CD4-positive, alpha-beta T cell treated with Interleukin-10 for 1 hour (primary cell): ENCODE results near the gene BMP6.
"Not testable (repeated sequence)": the region's sequence is repeated elsewhere in the genome, so short reads cannot be mapped to it uniquely, and the experiment has no call there.

ENCODE experiments used
- DNase-seq: peaks from one replicate; pipeline ENCODE4 v3.0.0-alpha.2; 2020

The BMP6 gene

GRCh38 chr6:7798751-7799150, 72.9 kb downstream of the BMP6 start:
- no peak for DNase-seq

DNA sequence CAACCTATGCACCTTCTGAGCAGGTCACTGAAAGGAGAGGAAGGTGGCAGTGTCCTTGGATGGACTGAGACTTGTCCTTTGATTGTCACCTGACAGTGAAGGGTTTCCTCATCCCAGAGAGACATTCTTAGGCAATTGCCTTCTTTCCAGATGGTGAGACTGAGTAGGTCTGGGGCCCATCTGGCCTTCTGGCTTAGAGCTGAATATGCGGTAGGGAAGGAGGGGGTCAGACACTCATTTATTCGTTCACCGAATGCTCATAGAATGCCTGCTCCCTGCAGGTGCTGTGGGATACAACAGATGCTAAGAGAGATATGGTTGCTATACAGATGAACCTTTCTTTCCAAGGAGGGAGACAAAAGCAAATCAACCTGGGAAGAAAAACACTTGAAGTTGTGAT, 76.8 kb downstream of the BMP6 start:
- no peak for DNase-seq

DNA sequence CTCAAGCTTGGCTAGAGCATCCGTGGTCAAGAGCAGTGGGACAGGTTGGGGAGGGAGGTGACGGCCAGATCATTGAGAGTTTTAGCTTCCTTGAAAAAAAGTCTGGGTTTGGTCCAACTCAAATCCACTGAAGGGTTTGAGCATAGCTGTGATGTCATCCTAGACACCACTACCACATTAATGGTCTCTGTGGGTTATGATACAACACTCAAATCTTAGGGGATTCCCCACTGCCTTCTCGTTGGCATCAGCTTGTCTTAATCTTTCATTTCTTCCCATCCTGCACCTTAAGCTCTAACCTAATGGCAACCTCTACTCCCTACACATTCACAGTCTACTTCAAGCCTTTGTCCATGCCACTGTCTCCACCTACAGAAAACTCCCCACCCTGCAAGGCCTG, 77.3 kb downstream of the BMP6 start:
- no peak for DNase-seq

DNA sequence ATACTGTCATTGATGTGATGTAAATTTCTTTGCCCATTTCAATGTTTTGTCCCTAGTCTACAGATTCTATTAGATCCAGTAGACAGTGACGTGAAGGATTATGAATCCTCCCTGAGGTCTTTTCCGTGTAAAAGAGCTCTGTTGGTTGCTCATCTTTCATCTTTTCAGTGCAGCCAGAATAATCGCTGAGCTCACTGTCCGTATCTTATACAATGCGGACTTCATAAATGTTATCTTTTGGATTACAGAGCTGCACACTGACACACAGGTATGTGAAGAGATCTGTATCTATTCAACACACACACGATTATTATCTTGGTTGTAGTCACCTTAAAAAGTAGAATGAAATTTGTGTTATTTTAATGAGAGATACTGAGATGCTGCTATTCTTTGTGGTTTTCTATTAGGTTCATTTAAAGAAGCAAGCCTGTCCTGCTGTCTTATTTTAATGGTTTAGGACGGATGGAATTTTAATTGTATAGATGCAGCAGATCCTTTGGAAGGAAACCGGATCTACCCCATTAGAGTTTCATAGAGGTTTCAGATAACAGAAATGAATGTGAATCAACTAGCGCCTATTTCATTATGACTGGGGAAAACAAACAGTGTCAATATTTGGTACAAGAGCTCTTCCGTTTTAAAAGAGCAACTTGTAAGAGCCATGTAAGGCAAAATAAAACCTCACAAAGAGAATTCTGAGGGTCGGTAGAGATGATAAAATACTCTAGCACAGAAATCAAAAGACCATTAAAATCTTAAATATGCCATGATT, 79.4 kb downstream of the BMP6 start:
- DNase-seq: no peak

DNA sequence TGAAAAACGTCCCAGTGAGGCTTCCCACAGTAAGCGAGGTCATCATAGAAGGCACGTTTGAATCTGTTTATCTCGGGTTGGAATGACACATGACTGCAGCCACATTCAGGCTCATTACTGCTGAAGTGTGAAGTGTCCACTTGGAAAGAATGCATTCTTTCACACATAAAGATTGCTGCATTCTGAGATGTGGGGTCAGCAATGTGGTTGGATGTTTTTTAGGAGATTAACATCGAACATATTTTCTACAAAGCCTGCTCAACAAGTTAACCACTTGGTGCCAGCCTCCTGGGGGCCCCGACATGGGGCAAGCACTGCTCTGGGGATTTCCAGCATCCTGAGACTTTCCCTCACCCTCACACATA, 79.9 kb downstream of the BMP6 start:
- DNase-seq: no peak

GRCh38 chr6:7806711-7807110, 80.8 kb downstream of the BMP6 start:
- no peak for DNase-seq

DNA sequence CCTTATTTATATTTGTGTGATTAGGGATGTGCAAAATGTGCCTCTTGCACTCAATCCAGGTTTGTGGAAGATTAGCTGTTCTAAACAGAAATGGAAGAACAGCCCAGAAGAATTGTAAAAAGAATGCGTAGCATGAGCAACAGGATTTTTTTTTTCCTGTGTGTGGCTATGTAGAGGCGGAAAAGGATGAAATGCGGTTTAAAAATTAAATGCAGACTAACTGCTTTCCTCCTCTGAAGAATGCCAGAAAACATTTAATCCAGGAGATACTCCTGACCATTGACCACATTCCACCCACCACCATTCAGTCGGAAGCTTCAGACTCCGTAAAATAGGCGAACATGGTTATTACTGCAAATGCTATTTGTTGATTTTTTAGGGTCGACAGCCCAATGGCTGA, 83.4 kb downstream of the BMP6 start:
- no peak for DNase-seq

GRCh38 chr6:7811441-7811840, 85.5 kb downstream of the BMP6 start:
- no peak for DNase-seq

DNA sequence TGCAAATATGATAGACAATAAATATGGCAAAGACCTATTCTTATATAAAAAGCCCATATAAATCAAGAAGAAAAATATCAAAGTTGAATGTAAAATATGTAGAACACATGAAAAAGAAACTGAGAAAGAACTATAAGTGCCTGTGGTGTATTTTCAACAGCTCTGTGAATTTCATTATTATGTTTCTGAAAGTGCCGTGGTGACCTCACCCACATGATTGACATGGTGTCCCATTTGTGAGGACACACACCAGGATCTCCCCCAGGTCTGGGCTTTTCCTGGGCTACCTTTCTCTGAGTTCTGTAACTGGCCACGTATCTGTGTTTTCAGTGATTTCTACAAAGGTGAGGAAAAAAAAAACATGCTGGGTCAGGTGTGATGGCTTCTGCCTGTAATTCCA, 86.7 kb downstream of the BMP6 start:
- DNase-seq: no peak

DNA sequence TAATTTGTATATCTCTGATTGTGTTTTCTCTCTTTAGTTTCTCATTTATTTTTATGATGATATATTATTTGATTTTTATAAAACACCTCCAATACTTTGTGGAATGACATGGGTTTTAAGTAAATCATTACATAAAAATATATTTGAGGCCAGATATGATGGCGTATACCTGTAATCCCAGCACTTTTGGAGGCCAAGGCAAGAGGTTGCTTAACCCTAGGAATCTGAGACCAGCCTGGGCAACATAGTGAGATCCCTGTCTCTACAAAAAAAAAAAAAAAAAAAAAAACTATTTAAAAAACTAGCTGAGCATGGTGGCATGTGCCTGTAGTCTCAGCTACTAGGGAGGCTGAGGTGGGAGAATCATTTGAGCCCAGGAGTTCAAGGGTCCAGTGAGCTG, 87.3 kb downstream of the BMP6 start:
- no peak for DNase-seq

DNA sequence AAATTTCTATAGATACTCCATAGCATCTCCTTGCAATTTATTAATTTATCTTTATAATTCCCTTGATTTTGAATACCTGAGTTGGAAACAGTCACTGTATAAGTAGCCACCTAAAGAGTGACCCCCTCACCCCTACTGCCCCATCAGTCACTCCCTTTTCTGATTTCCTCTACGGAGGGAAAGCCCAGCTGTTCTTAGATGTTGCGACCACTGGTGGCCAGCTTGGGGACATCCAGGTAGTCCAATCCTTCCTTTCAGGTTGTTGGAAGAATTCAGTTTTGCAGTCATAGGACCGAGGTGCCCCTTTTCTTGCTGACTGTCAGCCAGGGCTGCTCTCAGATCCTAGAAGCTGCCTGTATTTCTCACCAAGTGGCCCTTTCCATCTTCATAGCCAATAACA, 87.8 kb downstream of the BMP6 start:
- DNase-seq: no peak

- no peak for DNase-seq
These were observed 89.8 kb downstream of the BMP6 start for GRCh38 chr6:7815716-7816115.

DNA sequence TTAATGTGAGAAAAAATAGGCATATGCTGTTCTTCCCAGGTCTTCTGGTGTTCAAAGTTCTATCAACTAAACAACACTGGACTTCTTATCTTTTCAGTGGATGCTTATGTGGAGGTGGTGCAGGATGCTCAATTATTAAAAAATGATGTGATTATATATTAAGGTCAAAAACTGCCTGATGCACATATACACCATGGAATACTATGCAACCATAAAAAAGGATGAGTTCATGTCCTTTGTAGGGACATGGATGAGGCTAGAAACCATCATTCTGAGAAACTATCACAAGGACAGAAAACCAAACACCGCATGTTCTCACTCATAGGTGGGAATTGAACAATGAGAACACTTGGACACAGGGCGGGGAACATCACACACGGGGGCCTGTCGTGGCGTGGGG, 91.3 kb downstream of the BMP6 start:
- DNase-seq: not testable (repeated sequence)

GRCh38 chr6:7818257-7819214, 92.6 kb downstream of the BMP6 start:
- DNase-seq: no peak

GRCh38 chr6:7819431-7820015, 93.6 kb downstream of the BMP6 start:
- DNase-seq: no peak

- DNase-seq: no peak
These were observed 94.5 kb downstream of the BMP6 start for GRCh38 chr6:7820288-7820835.

DNA sequence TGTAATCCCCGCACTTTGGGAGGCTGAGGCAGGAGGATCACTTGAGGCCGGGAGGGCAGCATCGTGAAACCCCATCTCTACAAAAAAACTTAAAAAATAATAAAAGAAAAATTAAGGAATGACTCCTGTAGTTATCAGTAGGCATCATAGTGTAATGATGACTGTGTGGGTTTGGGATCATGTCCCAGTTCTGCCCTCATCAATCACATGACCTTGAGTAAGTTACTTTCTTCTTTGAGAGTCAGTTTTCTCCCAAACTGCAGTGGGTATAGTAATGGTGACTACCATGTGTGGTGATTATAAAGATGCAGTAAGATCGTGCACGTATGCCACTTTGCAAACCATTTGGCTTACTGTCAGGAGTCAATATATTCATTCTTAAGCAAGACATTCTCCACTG, 95.5 kb downstream of the BMP6 start:
- no peak for DNase-seq

DNA sequence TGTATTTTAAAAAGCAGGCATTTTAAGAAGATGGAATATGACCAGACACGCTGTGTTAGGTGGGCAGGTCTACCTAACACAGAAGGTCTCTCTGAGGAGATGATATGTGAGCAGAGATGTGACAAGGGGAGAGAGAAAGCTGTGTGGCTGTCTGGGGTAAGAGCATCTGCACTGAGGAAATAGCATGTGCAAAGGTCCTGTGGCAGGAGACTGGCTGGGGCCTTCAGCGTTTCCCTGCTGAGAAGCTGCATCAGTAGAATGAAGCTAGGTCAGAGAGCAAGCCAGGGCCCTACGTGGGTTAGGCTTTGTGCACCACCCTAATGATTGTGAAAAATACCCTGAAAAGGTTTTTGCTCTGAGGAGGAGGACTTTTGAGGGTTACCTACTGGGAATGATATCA, 97.7 kb downstream of the BMP6 start:
- DNase-seq: no peak

GRCh38 chr6:7825986-7826385, 100.1 kb downstream of the BMP6 start:
- DNase-seq: no peak

- DNase-seq: no peak
These were observed 101.2 kb downstream of the BMP6 start for GRCh38 chr6:7827142-7827541.

GRCh38 chr6:7828124-7828523, 102.2 kb downstream of the BMP6 start:
- no peak for DNase-seq

GRCh38 chr6:7832904-7833750, 107.2 kb downstream of the BMP6 start:
- no peak for DNase-seq

DNA sequence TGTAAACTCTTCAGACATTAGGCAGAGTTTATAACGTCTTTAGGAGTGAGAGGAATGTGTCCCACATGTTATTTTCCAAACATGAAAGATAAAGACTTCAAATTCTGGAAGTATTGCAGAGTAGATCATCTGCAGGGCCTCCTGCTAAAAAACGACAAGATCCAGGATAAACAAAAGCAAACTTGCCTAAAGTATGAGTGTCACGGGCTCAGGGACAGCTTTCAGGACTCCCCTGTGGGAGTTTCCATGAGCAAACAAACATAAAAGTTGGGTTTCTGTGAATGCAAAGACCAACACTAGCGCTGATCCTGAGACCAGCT, 107.8 kb downstream of the BMP6 start:
- DNase-seq: no peak
